GF-D8 (cell line): ENCODE data around the gene FAM210A.
"Not testable (repeated sequence)": the region's sequence is repeated elsewhere in the genome, so short reads cannot be mapped to it uniquely, and the experiment has no call there.

Experiments used
- DNase-seq: peaks from one replicate; lab custom pipeline; 2025; lab: John Stamatoyannopoulos, UW

FAM210A gene

GRCh38 chr18:13703899-13704298 is 22.5 kb downstream of the FAM210A start:
- DNase-seq: no peak

GRCh38 chr18:13700153-13700552 is 26.2 kb downstream of the FAM210A start:
- no peak for DNase-seq

DNA sequence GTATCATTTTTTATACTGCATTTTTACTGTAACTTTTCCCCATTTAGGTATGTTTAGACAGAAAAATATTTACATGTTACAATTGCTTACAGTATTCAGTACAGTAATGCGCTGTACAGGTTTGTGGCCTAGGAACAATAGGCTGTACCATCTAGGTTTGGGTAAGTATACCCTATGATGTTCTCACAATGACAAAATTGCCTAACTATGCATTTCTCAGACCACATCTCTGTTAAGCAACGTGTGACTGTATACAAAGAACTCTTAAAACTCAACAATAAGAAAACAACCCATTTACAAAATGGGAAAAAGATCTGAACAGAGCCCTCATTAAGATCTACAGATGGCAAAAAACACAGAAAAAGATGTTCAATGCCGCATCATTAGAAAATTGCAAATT is 29.4 kb downstream of the FAM210A start:
- DNase-seq: no peak

DNA sequence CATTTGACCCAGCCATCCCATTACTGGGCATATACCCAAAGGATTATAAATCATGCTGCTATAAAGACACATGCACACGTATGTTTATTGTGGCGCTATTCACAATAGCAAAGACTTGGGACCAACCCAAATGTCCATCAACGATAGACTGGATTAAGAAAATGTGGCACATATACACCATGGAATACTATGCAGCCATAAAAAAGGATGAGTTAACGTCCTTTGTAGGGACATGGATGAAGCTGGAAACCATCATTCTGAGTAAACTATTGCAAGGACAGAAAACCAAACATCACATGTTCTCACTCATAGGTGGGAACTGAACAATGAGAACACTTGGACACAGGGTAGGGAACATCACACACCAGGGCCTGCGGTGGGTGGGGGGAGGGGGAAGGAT is 31.0 kb downstream of the FAM210A start:
- not testable (repeated sequence) for DNase-seq

DNA sequence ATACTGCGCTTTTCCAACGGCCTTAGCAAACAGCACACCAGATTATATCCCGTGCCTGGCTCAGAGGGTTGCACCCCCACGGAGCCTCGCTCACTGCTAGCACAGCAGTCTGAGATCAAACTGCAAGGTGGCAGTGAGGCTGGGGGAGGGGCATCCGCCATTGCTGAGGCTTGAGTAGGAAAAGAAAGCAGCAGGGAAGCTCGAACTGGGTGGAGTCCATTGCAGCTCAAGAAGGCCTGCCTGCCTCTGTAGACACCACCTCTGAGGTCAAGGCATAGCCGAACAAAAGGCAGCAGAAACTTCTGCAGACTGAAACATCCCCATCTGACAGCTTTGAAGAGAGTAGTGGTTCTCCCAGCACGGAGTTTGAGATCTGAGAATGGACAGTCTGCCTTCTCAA is 36.3 kb downstream of the FAM210A start:
- not testable (repeated sequence) for DNase-seq

DNA sequence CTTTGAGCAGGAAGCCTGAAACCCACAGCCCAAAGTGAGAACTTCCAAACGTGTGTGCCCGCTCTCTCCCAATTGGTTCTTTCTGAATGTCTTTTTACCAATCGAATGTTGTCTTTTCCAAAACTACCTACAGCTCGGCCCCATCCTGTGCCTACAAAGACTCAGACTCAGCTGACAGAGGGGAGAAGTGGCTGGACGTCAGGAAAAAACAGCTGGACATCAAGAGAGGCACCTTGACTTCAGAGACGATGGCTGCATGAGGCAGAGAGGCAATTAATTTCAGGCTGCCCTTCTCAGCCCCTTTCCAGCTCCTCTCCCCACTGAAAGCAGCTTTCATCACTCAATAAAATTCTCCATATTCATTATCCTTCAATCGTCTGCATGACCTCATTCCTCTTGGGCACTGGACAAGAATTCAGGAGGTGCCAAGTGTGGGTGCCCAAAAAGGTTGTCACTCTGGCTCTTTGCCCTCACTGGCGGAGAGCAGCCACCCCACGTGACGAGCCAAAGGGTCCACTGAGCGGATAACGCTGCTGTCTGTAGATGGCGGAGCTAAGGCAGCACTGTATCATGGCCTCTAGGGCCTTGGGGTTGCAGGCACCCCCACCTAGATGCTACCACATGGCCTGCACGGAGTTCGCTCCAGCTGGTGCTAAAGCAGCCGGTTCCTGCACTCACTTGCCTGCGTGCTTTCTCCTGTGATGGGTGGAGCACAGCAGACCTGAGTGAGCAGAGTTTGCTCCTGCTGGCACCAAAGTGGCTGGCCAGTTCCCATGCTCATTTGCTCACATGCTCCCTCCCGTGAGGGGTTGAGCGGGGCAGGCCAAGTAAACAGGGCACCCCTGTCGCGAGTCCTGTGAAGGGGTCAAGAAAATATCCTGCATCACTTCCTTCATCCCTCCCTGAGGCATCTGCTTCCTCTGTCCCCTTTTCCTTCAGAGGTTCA is 37.9 kb downstream of the FAM210A start:
- no peak for DNase-seq

- no peak for DNase-seq
Measured at GRCh38 chr18:13684546-13684945, 41.8 kb downstream of the FAM210A start.

DNA sequence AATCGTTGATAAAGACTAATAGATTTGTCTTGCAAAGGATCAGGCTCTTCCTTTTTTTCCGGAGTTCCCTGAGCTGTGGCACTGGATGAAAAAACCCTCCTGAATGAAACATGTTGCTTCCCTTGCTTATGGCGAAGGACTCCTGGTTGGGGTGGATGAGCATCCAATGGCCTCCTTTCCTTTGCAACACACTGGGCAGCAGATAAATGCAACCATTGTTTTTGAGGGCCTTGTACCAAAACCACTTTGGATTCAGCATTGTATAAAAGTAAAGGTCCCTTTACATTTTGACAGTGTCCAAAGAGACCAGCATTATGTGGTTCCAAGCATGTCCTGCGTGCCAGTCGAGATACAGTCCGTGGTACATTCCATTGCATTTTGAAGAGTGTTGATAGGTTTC is 44.7 kb downstream of the FAM210A start:
- DNase-seq: no peak

DNA sequence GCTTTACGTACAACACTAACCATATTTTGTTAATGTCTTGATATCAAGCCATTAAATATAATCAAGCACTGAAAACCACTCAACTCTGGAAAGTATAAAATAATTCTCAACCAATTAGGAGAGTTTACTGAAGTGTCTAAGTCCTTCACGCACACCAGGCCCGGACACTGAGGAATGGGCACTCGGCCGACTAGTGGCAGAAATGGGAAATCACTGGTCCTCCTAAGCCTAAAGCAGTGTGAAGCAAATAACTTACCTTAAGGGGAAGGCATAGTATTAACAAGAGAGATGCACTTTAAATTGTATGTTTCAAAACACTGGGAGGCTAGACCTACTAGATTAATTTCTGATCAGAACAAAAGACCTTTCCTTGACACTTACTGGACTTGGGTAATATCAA is 45.7 kb downstream of the FAM210A start:
- DNase-seq: no peak

- DNase-seq: not testable (repeated sequence)
Measured at GRCh38 chr18:13677350-13677749, 49.0 kb downstream of the FAM210A start.

- DNase-seq: no peak
Measured at GRCh38 chr18:13676471-13676870, 49.9 kb downstream of the FAM210A start.

GRCh38 chr18:13672657-13673056 is 53.7 kb downstream of the FAM210A start:
- DNase-seq: no peak

- DNase-seq: no peak
Measured at GRCh38 chr18:13661779-13662256, 64.5 kb downstream of the FAM210A start.

DNA sequence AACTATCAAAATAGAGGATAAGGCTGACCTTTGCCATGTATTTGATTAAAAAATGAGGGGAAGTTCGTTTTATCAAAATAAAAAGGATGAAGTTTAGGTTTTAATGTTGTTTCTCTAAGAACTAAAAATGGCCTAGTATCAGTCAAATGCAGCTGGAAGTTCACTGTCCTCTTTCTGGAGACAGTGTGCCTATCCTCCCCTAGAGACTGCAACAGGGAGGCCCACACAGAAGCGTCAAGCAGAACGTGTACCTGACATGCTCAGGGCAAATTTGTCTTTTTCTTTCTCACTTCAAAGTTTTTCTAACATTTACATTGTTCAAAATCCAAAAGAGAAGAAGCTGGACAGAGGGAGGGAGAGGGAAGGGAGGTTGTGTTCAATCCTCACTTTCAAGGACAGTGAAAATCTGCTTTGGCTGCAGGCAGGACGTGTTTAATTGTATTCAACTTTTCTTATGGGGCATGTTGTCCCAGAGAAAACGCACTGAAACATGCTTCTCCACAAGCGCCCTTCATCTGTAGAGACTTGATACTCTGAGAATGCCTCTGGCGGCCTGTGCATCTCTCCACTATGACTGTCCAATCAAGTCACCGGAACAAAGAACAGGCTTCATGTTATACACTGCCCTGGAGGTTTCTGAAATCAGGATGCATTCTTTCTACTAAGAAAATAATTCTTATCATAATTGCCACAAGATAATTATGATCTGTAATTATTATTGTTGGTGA is 65.1 kb downstream of the FAM210A start:
- no peak for DNase-seq

DNA sequence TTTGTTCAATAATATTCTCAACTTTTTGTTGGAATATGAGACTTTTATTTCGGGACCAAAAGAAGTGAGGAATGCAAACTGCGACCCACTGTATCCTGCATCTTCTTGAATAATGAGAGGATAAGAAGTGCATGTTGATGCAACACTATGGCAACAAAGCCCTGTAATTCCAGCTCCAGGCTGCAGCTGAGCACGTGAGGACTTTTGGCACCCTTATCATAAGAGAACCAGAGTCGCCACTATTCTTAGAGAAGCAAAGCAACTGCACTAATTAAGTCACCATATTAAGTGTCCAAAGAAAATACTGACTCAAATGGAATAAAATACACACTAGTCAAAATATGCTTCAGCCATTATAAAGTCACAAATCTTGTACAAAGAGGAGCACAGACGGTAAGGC is 65.8 kb downstream of the FAM210A start:
- DNase-seq: no peak

DNA sequence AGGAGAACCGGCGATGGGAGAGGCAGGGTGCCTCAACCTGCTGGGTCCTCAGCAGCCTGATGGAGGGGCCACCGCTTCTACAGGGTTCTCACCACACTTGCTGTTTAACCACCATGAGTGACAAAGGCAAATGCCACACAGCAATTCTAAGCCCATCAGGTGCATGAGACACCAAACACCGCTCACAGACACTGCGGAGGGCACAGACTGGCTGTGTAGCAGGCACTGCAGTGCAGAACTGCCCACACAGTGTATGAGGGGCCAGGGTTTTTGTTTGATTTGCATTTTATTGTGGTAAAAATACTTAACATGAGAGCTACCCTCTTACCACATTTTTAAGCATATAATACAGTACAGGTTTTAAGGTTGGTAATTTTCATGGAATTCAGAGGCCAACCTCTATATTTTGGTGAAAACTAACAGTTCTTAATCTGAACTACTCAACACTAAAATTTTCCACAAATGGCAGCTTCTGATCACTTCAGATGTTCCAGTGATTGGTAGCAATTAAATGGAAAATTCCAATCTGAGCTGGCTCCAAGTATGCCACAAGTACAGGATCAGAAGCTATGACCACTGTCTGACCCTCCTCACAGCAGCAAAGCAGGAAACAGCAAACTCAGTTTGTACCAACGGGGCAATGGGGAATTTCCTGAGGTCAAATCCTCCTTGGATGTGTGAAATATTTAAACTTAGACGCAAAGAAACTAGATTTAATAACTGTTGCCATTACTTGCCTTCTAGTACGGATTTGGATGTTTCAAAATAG is 67.7 kb downstream of the FAM210A start:
- DNase-seq: no peak

GRCh38 chr18:13657974-13658373 is 68.4 kb downstream of the FAM210A start:
- DNase-seq: no peak

DNA sequence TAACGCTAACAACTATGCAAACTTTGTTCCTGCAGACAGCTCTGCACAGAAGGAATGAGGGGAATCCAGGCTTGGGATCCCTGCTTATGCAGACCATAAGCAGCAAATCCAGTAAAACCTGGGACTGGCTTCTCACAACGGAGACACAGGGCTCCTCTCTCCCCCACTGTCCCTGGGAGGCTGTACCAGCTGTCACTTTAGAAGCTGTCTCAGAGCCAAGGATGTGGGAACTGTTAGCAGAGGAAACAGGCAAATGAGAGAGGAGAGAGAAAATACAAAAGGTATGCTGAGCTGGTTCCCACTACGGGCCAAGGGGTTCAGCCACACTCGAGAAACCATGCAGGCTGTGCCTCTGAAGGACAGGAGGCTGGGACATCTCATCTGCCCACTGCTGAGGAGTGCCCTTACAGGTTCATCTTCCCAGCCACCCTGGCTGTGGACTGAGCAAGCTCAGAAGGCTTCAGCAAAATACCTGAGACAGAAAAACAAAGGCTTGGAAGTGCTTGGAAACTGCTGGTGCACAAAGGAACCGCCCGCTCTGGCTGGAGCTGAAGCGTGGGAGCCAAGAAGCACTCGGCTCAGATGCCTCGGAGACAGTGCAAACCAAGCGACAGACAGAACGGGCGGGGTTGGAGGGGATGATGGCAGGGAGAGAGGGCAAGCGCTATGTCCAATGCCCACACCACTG is 72.5 kb downstream of the FAM210A start:
- no peak for DNase-seq

DNA sequence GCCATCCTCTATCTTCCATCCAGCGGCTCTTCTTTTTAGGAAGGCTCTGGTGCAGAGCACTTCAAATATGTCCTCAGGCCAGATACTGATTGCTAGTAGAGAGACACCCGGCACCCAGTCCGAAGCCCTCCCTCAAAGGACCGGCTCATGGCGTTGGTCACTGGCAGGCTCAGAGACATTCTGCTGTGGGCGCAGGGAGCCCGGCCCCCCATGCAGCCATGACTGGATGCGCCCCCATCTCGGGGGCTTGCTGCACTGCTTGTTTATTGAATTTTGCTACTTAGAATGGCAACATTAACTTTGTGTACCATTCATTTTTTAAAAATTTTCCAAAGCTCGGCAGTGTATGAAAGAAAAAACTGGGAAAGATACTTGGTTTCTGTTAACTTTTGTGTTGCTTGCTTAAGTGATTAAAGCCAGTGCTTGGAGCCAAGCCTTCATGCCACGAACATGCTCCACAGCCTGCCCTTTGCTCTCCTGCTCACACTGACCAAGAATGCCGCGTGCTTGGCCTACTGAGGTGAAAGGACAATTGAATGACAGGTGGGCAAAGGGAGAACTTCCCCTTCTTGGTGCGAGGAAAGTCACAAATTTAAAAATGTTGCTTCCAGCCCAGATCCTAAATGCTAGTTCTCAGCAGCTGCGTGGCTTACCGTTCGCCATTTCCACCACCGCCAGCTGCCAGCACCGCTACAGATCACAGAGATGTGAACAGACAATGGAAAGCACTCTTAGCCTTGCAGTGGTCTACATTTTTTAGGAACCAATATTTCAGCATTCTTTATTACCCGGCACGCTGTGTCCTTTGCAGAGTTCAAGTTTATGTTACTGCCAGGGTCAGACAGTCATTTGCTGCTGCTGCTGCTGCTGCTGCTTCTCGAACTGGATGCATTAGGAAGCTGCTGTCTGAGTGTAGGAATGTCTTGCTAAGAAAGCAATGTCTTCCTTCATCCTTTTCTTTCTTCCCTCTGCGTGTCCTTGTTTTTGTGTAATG is 76.7 kb downstream of the FAM210A start:
- no peak for DNase-seq

- no peak for DNase-seq
Measured at GRCh38 chr18:13647761-13648160, 78.6 kb downstream of the FAM210A start.
